GM12874 (cell line): ENCODE results near the gene MOCOS.

Source experiments
- CTCF ChIP-seq: IDR thresholded peaks from 2 replicates; pipeline ENCODE4 v1.5.1; 2011; ENCODE audit warnings: low read depth, mild to moderate bottlenecking, control low read depth, low read length, moderate library complexity; ENCODE audit not compliant: insufficient read depth

Gene MOCOS

GRCh38 chr18:36187193-36187825 lies at the start of gene MOCOS:
Gene MOCOS (plus strand): TSS chr18:36187497. CDS start chr18:36187540, 43 bp downstream.
- TF ChIP-seq CTCF = no peak

- TF ChIP-seq CTCF = no peak
These were observed 48.1 kb upstream of the MOCOS start for GRCh38 chr18:36139245-36139644.

GRCh38 chr18:36141576-36141975 lies 45.7 kb upstream of the MOCOS start:
- no peak for TF ChIP-seq CTCF

GRCh38 chr18:36142751-36143150 lies 44.5 kb upstream of the MOCOS start:
- TF ChIP-seq CTCF = no peak

GRCh38 chr18:36143391-36143790 lies 43.9 kb upstream of the MOCOS start:
- TF ChIP-seq CTCF = no peak

GRCh38 chr18:36149514-36150289 lies 37.6 kb upstream of the MOCOS start:
- TF ChIP-seq CTCF = no peak

- no peak for TF ChIP-seq CTCF
These were observed 34.5 kb upstream of the MOCOS start for GRCh38 chr18:36152781-36153180.
